Ascending aorta (tissue), 2 donors: ENCODE data around the gene KRTAP13-1. TPM values are rescaled to one million over a fixed set of nuclear protein-coding genes. Genes with fewer than 3 reads are reported as not detected.

Experiments
- DNase-seq, 2 donors: peaks; one replicate each; pipeline ENCODE4 v3.0.0-alpha.2; 2019; ENCODE audit warnings: low spot score in 2 of 2
- H3K27ac ChIP-seq, 2 donors: fragments of 200-600 bp; sonication (generic); one replicate each; pipeline ENCODE4 v1.5.1; 2016 to 2017; ENCODE audit warnings: mild to moderate bottlenecking in 1 of 2
- H3K27me3 ChIP-seq: fragments of 200-600 bp; sonication (generic); one replicate; pipeline ENCODE4 v1.5.1; 2017
- H3K36me3 ChIP-seq, 2 donors: fragments of 200-600 bp; sonication (generic); one replicate each; pipeline ENCODE4 v1.5.1; 2016
- H3K4me1 ChIP-seq, 2 donors: fragments of 200-600 bp; sonication (generic); one replicate each; pipeline ENCODE4 v1.5.1; 2016 to 2017; ENCODE audit warnings: mild to moderate bottlenecking in 1 of 2
- H3K4me3 ChIP-seq, 2 donors: fragments of 200-600 bp; sonication (generic); one replicate each; pipeline ENCODE4 v1.5.1; 2016 to 2017; ENCODE audit warnings: mild to moderate bottlenecking in 1 of 2
- H3K9me3 ChIP-seq, 2 donors: fragments of 200-600 bp; sonication (generic); one replicate each; pipeline ENCODE4 v1.5.1; 2016
- CTCF ChIP-seq, 3 experiments: fragments of 200-600 bp in 2 of 3; fragments of 450-650 bp in 1 of 3; sonication (generic) in 2 of 3; IDR thresholded peaks; one replicate each; pipeline ENCODE4 v1.5.1; 2016 to 2019; ENCODE audit warnings: antibody characterized with exemption in 3 of 3, mild to moderate bottlenecking in 1 of 3, moderate library complexity in 1 of 3
- intact Hi-C: fragments of 100-400 bp; cut with DNase I; formaldehyde crosslinking; loops from one replicate; pipeline ENCODE4 v1.15.1; 2023
- total RNA-seq: library from RNA; depleted of rRNA; stranded (reverse); fragments of >200 nt; gene quantifications from one replicate; pipeline ENCODE4 v1.1.0, GENCODE V29; 2016

The KRTAP13-1 gene
- total RNA-seq, 1 donor from 2014 or later, result not detected

GRCh38 chr21:30415993-30416392 is 20.2 kb downstream of the KRTAP13-1 start:
- Histone ChIP-seq H3K4me1 (no peaks in the 10 kb centered on the region), H3K9me3 (no peaks in the 10 kb centered on the region), H3K4me3 (no peak overlapping the region), H3K27me3 (no peaks in the 10 kb centered on the region), H3K27ac (no peak overlapping the region), H3K36me3 (no peaks in the 10 kb centered on the region)
- intact Hi-C loops, result no loop called here
- no peak for TF ChIP-seq CTCF (IDR thresholded peaks at IDR 0.05)
- DNase-seq, result no peak

- no peak within 1 kb of the TSS for H3K4me3 ChIP-seq
- no peaks in the 10 kb centered on the region for H3K4me1 ChIP-seq
- no peaks in the 10 kb centered on the region for H3K36me3 ChIP-seq
- TF ChIP-seq CTCF (IDR thresholded peaks at IDR 0.05), result no peak
- intact Hi-C loops, result no loop called here
- no peaks in the 10 kb centered on the region for H3K27me3 ChIP-seq
- H3K9me3 ChIP-seq, result no peaks in the 10 kb centered on the region
- no peak within 1 kb of the TSS for H3K27ac ChIP-seq
- no peak for DNase-seq
Observed at GRCh38 chr21:30425826-30426225, 30.0 kb downstream of the KRTAP13-1 start, which contains the start of gene KRTAP13-3. KRTAP13-3 (minus strand) TSS chr21:30425926; CDS start chr21:30425912, 14 bp downstream.

- no peak overlapping the region for H3K27ac ChIP-seq
- no peak for TF ChIP-seq CTCF (IDR thresholded peaks at IDR 0.05)
- no peak for DNase-seq
- H3K9me3 ChIP-seq, result no peaks in the 10 kb centered on the region
- no peak overlapping the region for H3K4me3 ChIP-seq
- intact Hi-C loops, result no loop called here
- no peaks in the 10 kb centered on the region for H3K27me3 ChIP-seq
- H3K4me1 ChIP-seq, result no peaks in the 10 kb centered on the region
- H3K36me3 ChIP-seq, result no peaks in the 10 kb centered on the region
Observed at GRCh38 chr21:30426731-30427130, 30.9 kb downstream of the KRTAP13-1 start.

GRCh38 chr21:30430170-30430655 is 34.4 kb downstream of the KRTAP13-1 start, which contains the start of gene KRTAP13-4:
KRTAP13-4 (plus strand) TSS chr21:30430220; CDS start chr21:30430276, 56 bp downstream.
- intact Hi-C loops, result no loop called here
- no peak within 1 kb of the TSS for H3K27ac ChIP-seq
- TF ChIP-seq CTCF (IDR thresholded peaks at IDR 0.05), result no peak

GRCh38 chr21:30434033-30434631 is 38.3 kb downstream of the KRTAP13-1 start:
- TF ChIP-seq CTCF (IDR thresholded peaks at IDR 0.05), result peak in 2 of 3 experiments; percentile 46 to 50
- H3K27ac ChIP-seq, result no peak overlapping the region
- H3K27me3 ChIP-seq, result no peaks in the 10 kb centered on the region
- H3K4me3 ChIP-seq, result no peak overlapping the region
- H3K4me1 ChIP-seq, result no peaks in the 10 kb centered on the region
- no peaks in the 10 kb centered on the region for H3K36me3 ChIP-seq
- no peaks in the 10 kb centered on the region for H3K9me3 ChIP-seq
- intact Hi-C loops, result no loop called here
- DNase-seq, result no peak

More at GRCh38 chr21:30430170-30430655, 34.4 kb downstream of the KRTAP13-1 start, which contains the start of gene KRTAP13-4:
- Histone ChIP-seq H3K36me3 (no peaks in the 10 kb centered on the region), H3K9me3 (no peaks in the 10 kb centered on the region), H3K4me3 (no peak within 1 kb of the TSS), H3K27me3 (no peaks in the 10 kb centered on the region), H3K4me1 (no peaks in the 10 kb centered on the region)
- no peak for DNase-seq
